Measurements from ENCODE around the gene TMEM126B. TPM values are rescaled to one million over a fixed set of nuclear protein-coding genes. Genes with fewer than 3 reads are reported as not detected.
A peak's percentile ranks its signal among the peaks of the same experiment; 100 is the strongest.

The TMEM126B gene
- total and polyA plus RNA-seq, 9 donors = 36.8 to 52.1 (median 42.2) TPM

GRCh38 chr11:85672105-85672902, 43.9 kb downstream of the TMEM126B start:
- Histone ChIP-seq H3K27me3 (ENCODE audit: control insufficient read depth, insufficient read depth, low read length) (no peaks in the 10 kb centered on the region), H3K4me3 (ENCODE audit: low read length) (no peak overlapping the region), H3K4me1 (ENCODE audit: control insufficient read depth, insufficient read depth, low read length) (no peaks in the 10 kb centered on the region), H3K36me3 (ENCODE audit: control insufficient read depth, insufficient read depth, low read length) (no peaks in the 10 kb centered on the region), H3K9me3 (replicated peaks; ENCODE audit: control insufficient read depth, low read depth, low read length) (peaks cover 3% of the 10 kb centered on the region), H3K27ac (ENCODE audit: low read length) (no peak overlapping the region)
- WGBS (ENCODE audit: insufficient coverage) = 85% methylated on average over 6 of the region's 8 CpGs
- no peak for DNase-seq

- no peak for DNase-seq
- H3K36me3 ChIP-seq (ENCODE audit: control insufficient read depth, insufficient read depth, low read length) = no peaks in the 10 kb centered on the region
- no peak overlapping the region for H3K4me3 ChIP-seq (ENCODE audit: low read length)
- peaks cover 3% of the 10 kb centered on the region for H3K9me3 ChIP-seq (replicated peaks; ENCODE audit: control insufficient read depth, low read depth, low read length)
- no CpG with 5 or more reads among the region's 3 CpGs for WGBS (ENCODE audit: insufficient coverage)
- H3K4me1 ChIP-seq (ENCODE audit: control insufficient read depth, insufficient read depth, low read length) = no peaks in the 10 kb centered on the region
- H3K27me3 ChIP-seq (ENCODE audit: control insufficient read depth, insufficient read depth, low read length) = no peaks in the 10 kb centered on the region
- no peak overlapping the region for H3K27ac ChIP-seq (ENCODE audit: low read length)
These were observed 45.0 kb downstream of the TMEM126B start for GRCh38 chr11:85673393-85673792.

GRCh38 chr11:85679576-85679975, 51.2 kb downstream of the TMEM126B start:
- WGBS (ENCODE audit: insufficient coverage) = no CpG with 5 or more reads among the region's 4 CpGs
- no peak for DNase-seq
- Histone ChIP-seq H3K36me3 (ENCODE audit: control insufficient read depth, insufficient read depth, low read length) (no peaks in the 10 kb centered on the region), H3K4me1 (ENCODE audit: control insufficient read depth, insufficient read depth, low read length) (peaks cover 3% of the 10 kb centered on the region), H3K9me3 (replicated peaks; ENCODE audit: control insufficient read depth, low read depth, low read length) (no peaks in the 10 kb centered on the region), H3K27me3 (ENCODE audit: control insufficient read depth, insufficient read depth, low read length) (no peaks in the 10 kb centered on the region), H3K27ac (ENCODE audit: low read length) (no peak overlapping the region), H3K4me3 (ENCODE audit: low read length) (no peak overlapping the region)

- H3K27me3 ChIP-seq (ENCODE audit: control insufficient read depth, insufficient read depth, low read length) = no peaks in the 10 kb centered on the region
- no peak overlapping the region for H3K27ac ChIP-seq (ENCODE audit: low read length)
- no peak overlapping the region for H3K4me3 ChIP-seq (ENCODE audit: low read length)
- peak; percentile 8 for DNase-seq
- no peaks in the 10 kb centered on the region for H3K36me3 ChIP-seq (ENCODE audit: control insufficient read depth, insufficient read depth, low read length)
- no peaks in the 10 kb centered on the region for H3K9me3 ChIP-seq (replicated peaks; ENCODE audit: control insufficient read depth, low read depth, low read length)
- 40% methylated on average over 1 of the region's 1 CpG for WGBS (ENCODE audit: insufficient coverage)
- H3K4me1 ChIP-seq (ENCODE audit: control insufficient read depth, insufficient read depth, low read length) = peaks cover 15% of the 10 kb centered on the region
These were observed 52.5 kb downstream of the TMEM126B start for GRCh38 chr11:85680897-85681296.

GRCh38 chr11:85682330-85683305, 54.2 kb downstream of the TMEM126B start:
- DNase-seq = peak; percentile 86
- Histone ChIP-seq H3K27me3 (ENCODE audit: control insufficient read depth, insufficient read depth, low read length) (no peaks in the 10 kb centered on the region), H3K36me3 (ENCODE audit: control insufficient read depth, insufficient read depth, low read length) (no peaks in the 10 kb centered on the region), H3K4me1 (ENCODE audit: control insufficient read depth, insufficient read depth, low read length) (peaks cover 22% of the 10 kb centered on the region), H3K27ac (ENCODE audit: low read length) (peak overlapping the region; percentile 31), H3K4me3 (ENCODE audit: low read length) (peak overlapping the region; percentile 59), H3K9me3 (replicated peaks; ENCODE audit: control insufficient read depth, low read depth, low read length) (no peaks in the 10 kb centered on the region)
- 25% methylated on average over 33 of the region's 43 CpGs for WGBS (ENCODE audit: insufficient coverage)

GRCh38 chr11:85685125-85685819, 56.9 kb downstream of the TMEM126B start:
- Histone ChIP-seq H3K27ac (ENCODE audit: low read length) (peak overlapping the region; percentile 98), H3K4me1 (ENCODE audit: control insufficient read depth, insufficient read depth, low read length) (peaks cover 22% of the 10 kb centered on the region), H3K27me3 (ENCODE audit: control insufficient read depth, insufficient read depth, low read length) (no peaks in the 10 kb centered on the region), H3K9me3 (replicated peaks; ENCODE audit: control insufficient read depth, low read depth, low read length) (no peaks in the 10 kb centered on the region), H3K36me3 (ENCODE audit: control insufficient read depth, insufficient read depth, low read length) (no peaks in the 10 kb centered on the region), H3K4me3 (ENCODE audit: low read length) (peak overlapping the region; percentile 55)
- peak; percentile 88 for DNase-seq
- WGBS (ENCODE audit: insufficient coverage) = 27% methylated on average over 15 of the region's 15 CpGs

- DNase-seq = peak; percentile 99
- Histone ChIP-seq H3K36me3 (ENCODE audit: control insufficient read depth, insufficient read depth, low read length) (no peaks in the 10 kb centered on the region), H3K27ac (ENCODE audit: low read length) (peak within 1 kb of the TSS; percentile 98), H3K4me1 (ENCODE audit: control insufficient read depth, insufficient read depth, low read length) (peaks cover 22% of the 10 kb centered on the region), H3K4me3 (ENCODE audit: low read length) (peak within 1 kb of the TSS; percentile 55), H3K27me3 (ENCODE audit: control insufficient read depth, insufficient read depth, low read length) (no peaks in the 10 kb centered on the region), H3K9me3 (replicated peaks; ENCODE audit: control insufficient read depth, low read depth, low read length) (no peaks in the 10 kb centered on the region)
- WGBS (ENCODE audit: insufficient coverage) = 18% methylated on average over 10 of the region's 13 CpGs
These were observed 57.5 kb downstream of the TMEM126B start, which contains the start of gene CCDC89 for GRCh38 chr11:85685820-85686459. CCDC89 (minus strand) TSS chr11:85686195; CDS start chr11:85686130, 65 bp downstream.
